OCI-LY7 (cell line): Measurements from ENCODE around the gene FMNL1.

Experiments used
- EZH2phosphoT487 ChIP-seq: fragments of 200-600 bp; sonication (generic); IDR thresholded peaks from 2 replicates; pipeline ENCODE4 v1.6.1; 2018; ENCODE audit warnings: low read depth, borderline replicate concordance, mild to moderate bottlenecking, mixed run types, antibody characterized with exemption, low read length, moderate library complexity, mixed read lengths
- TF ChIP-seq, protein P1 (sequence below): fragments of 200-600 bp; sonication (generic); conservative IDR thresholded peaks from 2 replicates; pipeline ENCODE4 v1.5.1; 2014; ENCODE audit warnings: mild to moderate bottlenecking, antibody characterized with exemption, low read length, moderate library complexity, mixed read lengths

- TF ChIP-seq, protein P1, sequence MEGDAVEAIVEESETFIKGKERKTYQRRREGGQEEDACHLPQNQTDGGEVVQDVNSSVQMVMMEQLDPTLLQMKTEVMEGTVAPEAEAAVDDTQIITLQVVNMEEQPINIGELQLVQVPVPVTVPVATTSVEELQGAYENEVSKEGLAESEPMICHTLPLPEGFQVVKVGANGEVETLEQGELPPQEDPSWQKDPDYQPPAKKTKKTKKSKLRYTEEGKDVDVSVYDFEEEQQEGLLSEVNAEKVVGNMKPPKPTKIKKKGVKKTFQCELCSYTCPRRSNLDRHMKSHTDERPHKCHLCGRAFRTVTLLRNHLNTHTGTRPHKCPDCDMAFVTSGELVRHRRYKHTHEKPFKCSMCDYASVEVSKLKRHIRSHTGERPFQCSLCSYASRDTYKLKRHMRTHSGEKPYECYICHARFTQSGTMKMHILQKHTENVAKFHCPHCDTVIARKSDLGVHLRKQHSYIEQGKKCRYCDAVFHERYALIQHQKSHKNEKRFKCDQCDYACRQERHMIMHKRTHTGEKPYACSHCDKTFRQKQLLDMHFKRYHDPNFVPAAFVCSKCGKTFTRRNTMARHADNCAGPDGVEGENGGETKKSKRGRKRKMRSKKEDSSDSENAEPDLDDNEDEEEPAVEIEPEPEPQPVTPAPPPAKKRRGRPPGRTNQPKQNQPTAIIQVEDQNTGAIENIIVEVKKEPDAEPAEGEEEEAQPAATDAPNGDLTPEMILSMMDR, result no peak
- no peak for TF ChIP-seq EZH2phosphoT487
Measured at GRCh38 chr17:45253879-45254278, 32.2 kb downstream of the FMNL1 start.
